PC-9 (cell line): ENCODE data around the gene HFE. TPM values are rescaled to one million over a fixed set of nuclear protein-coding genes. Genes with fewer than 3 reads are reported as not detected.

ENCODE experiments used
- BruUV-seq: library from RNA; stranded (reverse); fragments of 400-500 nt; replicated peaks from 2 replicates; lab custom pipeline; 2021; lab: Mats Ljungman, UMichigan
- CTCF ChIA-PET: fragments of 300-600 bp; sonication (Branson Sonifier 250); formaldehyde crosslinking; loops from one replicate; lab custom pipeline; 2022; ENCODE audit warnings: antibody characterized with exemption; lab: Charles Lee
- POLR2A ChIA-PET: fragments of 300-600 bp; sonication (Branson Sonifier 250); formaldehyde crosslinking; loops from one replicate; lab custom pipeline; 2022; ENCODE audit warnings: antibody characterized with exemption; ENCODE audit not compliant: unreplicated experiment; lab: Charles Lee
- DNase-seq, 2 experiments: peaks; one replicate each; pipeline versions ENCODE4 v3.0.0 to v3.0.0-alpha.2; 2015 to 2022; ENCODE audit warnings: mixed read lengths in 1 of 2
- H2AFZ ChIP-seq: fragments of 200-600 bp; sonication (generic); 2 replicates; pipeline ENCODE4 v1.8.1; 2017; ENCODE audit warnings: antibody characterized with exemption
- H3F3A ChIP-seq: fragments of 200-600 bp; sonication (generic); 2 replicates; pipeline ENCODE4 v1.8.1; 2017; ENCODE audit warnings: antibody characterized with exemption, mild to moderate bottlenecking, low read depth; ENCODE audit not compliant: insufficient read depth
- H3K27ac ChIP-seq: fragments of 200-600 bp; sonication (generic); 2 replicates; pipeline ENCODE4 v1.6.1; 2016; ENCODE audit warnings: mixed run types
- H3K27me3 ChIP-seq: fragments of 200-600 bp; sonication (generic); 2 replicates; pipeline ENCODE4 v1.6.1; 2016; ENCODE audit warnings: low read depth, mixed run types; ENCODE audit not compliant: insufficient read depth
- H3K36me3 ChIP-seq: fragments of 200-600 bp; sonication (generic); 2 replicates; pipeline ENCODE4 v1.6.1; 2016; ENCODE audit warnings: low read depth, mixed run types
- H3K4me1 ChIP-seq: fragments of 200-600 bp; sonication (generic); replicated peaks from 2 replicates; pipeline ENCODE4 v1.6.1; 2016; ENCODE audit warnings: mixed run types; ENCODE audit not compliant: insufficient read depth
- H3K4me2 ChIP-seq: fragments of 200-600 bp; sonication (generic); 2 replicates; pipeline ENCODE4 v1.6.1; 2017; ENCODE audit warnings: mixed run types
- H3K4me3 ChIP-seq: fragments of 200-600 bp; sonication (generic); 2 replicates; pipeline ENCODE4 v1.6.1; 2016; ENCODE audit warnings: mixed run types
- H3K79me2 ChIP-seq: fragments of 200-600 bp; sonication (generic); 2 replicates; pipeline ENCODE4 v1.6.1; 2017; ENCODE audit warnings: low read depth, mixed run types
- H3K9me2 ChIP-seq: fragments of 200-600 bp; sonication (generic); 2 replicates; pipeline ENCODE4 v1.8.1; 2017; ENCODE audit warnings: mild to moderate bottlenecking; ENCODE audit not compliant: insufficient read depth
- H3K9me3 ChIP-seq: fragments of 200-600 bp; sonication (generic); 2 replicates; pipeline ENCODE4 v1.8.1; 2016; ENCODE audit warnings: low read depth; ENCODE audit not compliant: insufficient read depth
- H4K20me1 ChIP-seq: fragments of 200-600 bp; sonication (generic); 2 replicates; pipeline ENCODE4 v1.8.1; 2017; ENCODE audit not compliant: insufficient read depth
- CTCF ChIP-seq: fragments of 200-600 bp; sonication (generic); conservative IDR thresholded peaks from 2 replicates; pipeline ENCODE4 v1.6.1; 2017; ENCODE audit warnings: mixed run types, antibody characterized with exemption, mild to moderate bottlenecking, moderate library complexity
- EZH2 ChIP-seq: fragments of 200-600 bp; sonication (generic); IDR thresholded peaks from 2 replicates; pipeline ENCODE4 v1.8.0; 2017; ENCODE audit warnings: antibody characterized with exemption, low read depth
- intact Hi-C: fragments of 100-400 bp; cut with micrococcal nuclease; formaldehyde crosslinking; loops from one replicate; pipeline ENCODE4 v1.10.0; 2022; ENCODE audit not compliant: unreplicated experiment
- total RNA-seq: library from RNA; stranded (reverse); gene quantifications from 2 replicates; pipeline ENCODE4 v1.2.3, GENCODE V29; 2021

HFE gene
- total RNA-seq, 1 experiment from 2014 or later: 46.0 TPM

GRCh38 chr6:26094036-26094435 is 6.8 kb downstream of the HFE start:
- peaks cover 7% of the 10 kb centered on the region for H3K4me1 ChIP-seq

GRCh38 chr6:26097268-26097875 is 10.1 kb downstream of the HFE start:
- Histone ChIP-seq H3K27ac (no peak overlapping the region), H3K27me3 (no peaks in the 10 kb centered on the region), H3K4me3 (no peak overlapping the region), H3F3A (peaks cover under 1% of the 10 kb centered on the region; the same call in 1 of the 2 replicates), H3K36me3 (no peaks in the 10 kb centered on the region), H4K20me1 (no peaks in the 10 kb centered on the region), H3K9me2 (no peaks in the 10 kb centered on the region), H3K9me3 (no peaks in the 10 kb centered on the region), H2AFZ (no peak overlapping the region), H3K4me2 (no peak overlapping the region), H3K4me1 (peaks cover 6% of the 10 kb centered on the region), H3K79me2 (no peaks in the 10 kb centered on the region)
- intact Hi-C loops: loop anchor here (1.0 to 5.0 kb wide), 4 partner anchors 10 to 875 kb away; partner anchors contain the start of gene HFE
- no TSS peak for BruUV-seq
- POLR2A ChIA-PET: interaction anchor here (0.7 kb wide), 1 partner anchor 64 kb away, joined by 4 read pairs; no protein-coding TSS in a partner anchor
- CTCF ChIA-PET: interaction anchor here (0.6 to 1.1 kb wide), 5 partner anchors 28 to 73 kb away, joined by 3 to 6 read pairs (median 4); no protein-coding TSS in a partner anchor
- TF ChIP-seq CTCF (peak; percentile 89), EZH2 (no peak)
- DNase-seq: peak; percentile 53 to 61

More at GRCh38 chr6:26094036-26094435, 6.8 kb downstream of the HFE start:
- H3K79me2 ChIP-seq: peaks cover 11% of the 10 kb centered on the region
- no peaks in the 10 kb centered on the region for H3K9me2 ChIP-seq
- TF ChIP-seq EZH2 (no peak), CTCF (no peak)
- no peaks in the 10 kb centered on the region for H3K27me3 ChIP-seq
- no peaks in the 10 kb centered on the region for H3K9me3 ChIP-seq
- H3K4me2 ChIP-seq: no peak overlapping the region
- no peak overlapping the region for H3K4me3 ChIP-seq
- H3K36me3 ChIP-seq: no peaks in the 10 kb centered on the region
- CTCF ChIA-PET: no interaction called here
- intact Hi-C loops: no loop called here
- BruUV-seq: no TSS peak
- H3K27ac ChIP-seq: no peak overlapping the region
- no peaks in the 10 kb centered on the region for H4K20me1 ChIP-seq
- H2AFZ ChIP-seq: no peak overlapping the region
- POLR2A ChIA-PET: interaction anchor here (0.7 kb wide), 1 partner anchor 829 kb away, joined by 4 read pairs; no protein-coding TSS in a partner anchor
- DNase-seq: no peak
- H3F3A ChIP-seq: no peaks in the 10 kb centered on the region

DNA sequence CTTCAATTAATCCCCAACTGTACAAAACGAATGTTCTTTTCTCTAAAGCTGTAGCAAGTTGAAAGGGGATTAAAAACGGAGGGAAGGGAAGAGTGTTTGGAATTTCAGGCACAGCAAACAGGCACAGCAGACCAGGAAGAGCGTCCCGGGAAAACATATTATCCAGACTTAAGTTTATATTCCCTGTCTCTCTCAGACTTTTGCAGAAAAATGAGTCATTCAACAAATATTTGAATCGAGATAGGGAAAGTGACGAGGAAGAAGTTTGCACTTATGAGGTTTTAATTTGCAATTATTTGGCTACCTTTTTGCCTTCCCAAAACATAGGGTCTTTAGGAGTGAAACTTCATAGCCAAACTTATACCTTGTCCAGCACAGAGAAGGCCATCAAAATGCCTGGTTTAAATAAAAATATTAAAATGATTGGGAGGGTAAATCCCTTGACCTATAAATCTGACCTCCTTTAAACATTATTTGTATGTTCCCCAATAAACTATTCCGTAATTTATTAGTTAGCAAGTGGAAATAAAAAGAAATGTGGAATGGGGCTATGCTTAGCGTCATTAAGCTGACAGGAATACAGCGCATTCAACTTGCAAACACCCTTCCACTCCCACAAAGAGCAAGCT is 16.0 kb downstream of the HFE start:
- ChIA-PET CTCF (interaction anchor here (0.5 to 1.0 kb wide), 6 partner anchors 9 to 287 kb away, joined by 3 to 11 read pairs (median 8); a partner anchor contains a TSS), POLR2A (interaction anchor here (0.5 to 1.9 kb wide), 37 partner anchors 11 to 1370 kb away, joined by 3 to 73 read pairs (median 7); partner anchors contain the start of gene ZNF184)
- Histone ChIP-seq H2AFZ (peak overlapping the region; percentile 68), H3F3A (peaks cover 29% of the 10 kb centered on the region), H3K27me3 (no peaks in the 10 kb centered on the region), H3K4me1 (peaks cover 27% of the 10 kb centered on the region), H3K9me2 (no peaks in the 10 kb centered on the region), H3K4me3 (peak overlapping the region; percentile 65), H4K20me1 (no peaks in the 10 kb centered on the region), H3K79me2 (no peaks in the 10 kb centered on the region), H3K36me3 (no peaks in the 10 kb centered on the region), H3K27ac (peak overlapping the region; percentile 78), H3K4me2 (peak overlapping the region; percentile 89), H3K9me3 (no peaks in the 10 kb centered on the region)
- TF ChIP-seq CTCF (no peak), EZH2 (no peak)
- TSS peak; percentile 83 for BruUV-seq
- peak in 1 of 2 experiments; percentile 67 for DNase-seq
- intact Hi-C loops: loop anchor here (1.0 to 5.0 kb wide), 6 partner anchors 20 to 184 kb away; a partner anchor contains a TSS
